ENCODE results near the gene NPAS2. TPM values are rescaled to one million over a fixed set of nuclear protein-coding genes. Genes with fewer than 3 reads are reported as not detected.

Gene NPAS2, protein sequence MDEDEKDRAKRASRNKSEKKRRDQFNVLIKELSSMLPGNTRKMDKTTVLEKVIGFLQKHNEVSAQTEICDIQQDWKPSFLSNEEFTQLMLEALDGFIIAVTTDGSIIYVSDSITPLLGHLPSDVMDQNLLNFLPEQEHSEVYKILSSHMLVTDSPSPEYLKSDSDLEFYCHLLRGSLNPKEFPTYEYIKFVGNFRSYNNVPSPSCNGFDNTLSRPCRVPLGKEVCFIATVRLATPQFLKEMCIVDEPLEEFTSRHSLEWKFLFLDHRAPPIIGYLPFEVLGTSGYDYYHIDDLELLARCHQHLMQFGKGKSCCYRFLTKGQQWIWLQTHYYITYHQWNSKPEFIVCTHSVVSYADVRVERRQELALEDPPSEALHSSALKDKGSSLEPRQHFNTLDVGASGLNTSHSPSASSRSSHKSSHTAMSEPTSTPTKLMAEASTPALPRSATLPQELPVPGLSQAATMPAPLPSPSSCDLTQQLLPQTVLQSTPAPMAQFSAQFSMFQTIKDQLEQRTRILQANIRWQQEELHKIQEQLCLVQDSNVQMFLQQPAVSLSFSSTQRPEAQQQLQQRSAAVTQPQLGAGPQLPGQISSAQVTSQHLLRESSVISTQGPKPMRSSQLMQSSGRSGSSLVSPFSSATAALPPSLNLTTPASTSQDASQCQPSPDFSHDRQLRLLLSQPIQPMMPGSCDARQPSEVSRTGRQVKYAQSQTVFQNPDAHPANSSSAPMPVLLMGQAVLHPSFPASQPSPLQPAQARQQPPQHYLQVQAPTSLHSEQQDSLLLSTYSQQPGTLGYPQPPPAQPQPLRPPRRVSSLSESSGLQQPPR
- 3.7 and 5.2 TPM in 2 replicates for total RNA-seq (2014; rRNA removed; shearing (Covaris generic))

DNA sequence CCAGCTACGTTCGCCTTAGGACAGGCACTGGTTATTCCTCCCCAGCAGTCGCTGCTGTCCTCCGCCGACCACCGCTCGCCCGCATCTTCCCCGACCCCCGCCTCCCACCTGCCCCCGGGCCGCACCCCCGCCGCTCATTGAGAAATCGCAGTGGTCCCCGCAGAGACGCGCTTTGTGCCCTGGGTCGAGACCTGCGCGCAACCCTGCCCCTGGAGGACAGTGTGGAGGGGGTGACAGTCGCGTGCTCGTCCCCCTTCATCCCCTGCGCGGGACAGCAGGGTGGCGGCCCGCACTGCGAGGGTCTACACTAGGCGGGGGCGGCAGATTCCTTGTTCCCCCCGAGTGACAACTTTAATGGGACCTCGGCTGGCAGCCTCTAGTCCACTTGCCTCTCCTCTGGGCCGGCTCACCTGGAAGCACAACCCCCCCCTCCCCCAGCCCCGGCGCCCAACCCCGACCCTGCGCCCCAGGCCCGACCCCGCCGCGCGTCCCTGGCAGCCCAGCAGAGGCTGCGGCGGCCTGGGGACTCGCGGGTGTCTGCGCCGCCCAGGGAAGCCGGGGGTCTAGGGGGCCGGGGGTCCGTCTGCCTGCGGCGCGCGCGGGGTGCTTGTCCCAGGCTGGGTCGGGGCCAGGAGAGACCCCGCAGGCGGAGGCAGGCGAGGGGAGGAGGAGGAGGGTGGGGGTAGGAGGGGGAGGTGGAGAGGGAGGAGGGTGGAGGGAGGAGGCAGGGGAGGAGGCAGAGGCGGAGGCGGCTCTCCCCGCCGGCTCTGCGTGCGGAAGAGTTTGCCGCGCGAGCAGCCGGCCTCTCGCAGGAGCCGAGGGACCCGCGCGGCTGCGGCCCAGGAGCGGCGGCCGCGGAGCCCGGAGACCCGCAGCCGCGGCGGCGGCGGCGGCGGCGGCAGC is at the start of gene NPAS2:
NPAS2 (plus strand) TSS at position 770 of the 903 bp plus-strand sequence. CDS start 84,616 bp downstream, outside the sequence.
- no peak for DNase-seq (ENCODE audit: low spot score)

DNA sequence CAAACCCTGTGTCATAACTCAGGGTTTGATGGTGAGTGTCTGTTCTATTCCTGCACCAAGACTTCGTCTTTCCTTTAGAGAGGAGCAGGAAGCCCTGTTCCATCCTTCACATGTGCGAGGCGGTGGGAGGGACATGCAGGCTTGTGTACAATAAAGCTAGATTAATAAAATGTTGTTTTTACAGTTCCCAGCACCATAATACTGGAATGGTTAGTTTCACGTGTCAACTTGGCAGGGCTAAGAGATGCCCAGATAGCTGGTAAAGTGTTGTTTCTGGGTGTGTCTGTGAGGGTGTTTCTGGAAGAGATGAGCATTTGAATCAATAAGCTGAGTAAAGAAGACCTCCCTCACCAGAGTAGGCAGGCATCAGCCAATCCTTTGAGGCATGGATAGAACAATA is 48.8 kb upstream of the NPAS2 start:
- DNase-seq (ENCODE audit: low spot score): no peak

DNA sequence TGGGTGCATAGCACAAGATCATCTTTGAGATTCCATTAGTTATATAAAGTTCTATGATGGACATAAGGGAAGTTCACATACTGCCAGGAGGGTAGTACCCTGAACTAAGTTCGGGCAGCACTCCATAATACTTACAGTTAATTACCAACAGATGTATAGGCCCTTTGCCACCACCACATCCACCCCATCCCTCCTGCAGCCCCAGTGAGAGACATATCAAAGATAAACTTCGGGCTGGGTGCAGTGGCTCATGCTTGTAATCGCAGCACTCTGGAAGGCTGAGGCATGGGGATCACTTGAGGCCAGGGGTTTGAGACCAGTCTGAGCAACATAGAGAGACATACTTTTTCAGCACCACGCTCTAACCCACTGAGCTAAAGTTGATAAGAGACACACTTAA is 46.4 kb upstream of the NPAS2 start:
- no peak for DNase-seq (ENCODE audit: low spot score)

DNA sequence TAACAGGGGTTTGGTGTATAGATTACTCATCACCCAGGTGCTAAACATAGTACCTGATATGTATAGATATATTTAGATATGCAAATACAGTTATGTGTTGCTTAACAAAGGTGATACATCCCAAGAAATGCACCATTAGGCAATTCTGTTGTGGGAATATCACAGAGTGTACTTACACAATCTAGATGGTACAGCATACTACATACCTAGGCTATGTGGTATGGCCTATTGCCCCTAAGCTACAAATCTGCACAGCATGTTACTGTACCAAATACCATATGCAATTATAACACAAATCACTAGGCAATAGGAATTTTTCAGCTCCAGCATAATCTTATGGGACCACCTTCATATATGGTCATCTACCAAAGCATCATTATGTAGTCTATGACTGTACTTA is 43.5 kb upstream of the NPAS2 start:
- no peak for DNase-seq (ENCODE audit: low spot score)

DNA sequence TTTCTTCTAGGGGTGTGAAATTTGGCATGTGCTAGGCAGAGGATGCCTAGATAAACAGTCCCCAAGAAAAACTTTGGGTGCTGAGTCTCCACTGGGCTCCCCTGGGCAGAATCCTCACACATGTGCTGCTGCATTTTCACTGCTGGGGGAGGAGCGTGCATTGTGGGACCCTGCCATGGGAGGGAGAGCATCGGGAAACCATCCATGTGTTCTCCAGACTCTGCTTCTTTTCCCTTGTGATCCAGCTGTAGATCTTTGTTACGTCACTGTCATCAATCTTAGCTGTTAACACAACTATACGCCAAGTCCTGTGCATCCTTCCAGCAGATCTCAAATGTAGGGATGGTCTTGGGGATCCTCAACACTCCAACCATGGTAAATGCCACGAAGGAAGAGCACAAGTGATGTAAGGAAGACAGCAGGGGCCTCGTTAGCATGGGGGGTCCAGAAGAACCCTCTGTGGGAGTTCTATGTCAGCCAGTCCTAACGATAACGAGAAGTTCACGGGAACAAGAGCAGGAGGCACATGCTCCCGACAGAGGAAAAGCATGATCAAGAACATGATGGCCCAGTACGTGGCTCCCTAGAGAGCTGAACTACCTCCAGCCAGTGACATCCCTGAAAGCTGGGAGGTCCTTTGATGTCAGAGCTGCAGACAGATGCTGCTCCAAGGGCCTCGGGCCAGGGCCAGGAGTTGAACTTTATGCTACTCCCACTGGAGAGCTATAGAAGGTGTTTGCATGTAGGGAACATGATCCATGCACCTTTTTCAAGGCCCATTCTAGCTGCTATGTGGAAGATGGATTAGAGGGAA is 41.1 kb upstream of the NPAS2 start:
- DNase-seq (ENCODE audit: low spot score): no peak

DNA sequence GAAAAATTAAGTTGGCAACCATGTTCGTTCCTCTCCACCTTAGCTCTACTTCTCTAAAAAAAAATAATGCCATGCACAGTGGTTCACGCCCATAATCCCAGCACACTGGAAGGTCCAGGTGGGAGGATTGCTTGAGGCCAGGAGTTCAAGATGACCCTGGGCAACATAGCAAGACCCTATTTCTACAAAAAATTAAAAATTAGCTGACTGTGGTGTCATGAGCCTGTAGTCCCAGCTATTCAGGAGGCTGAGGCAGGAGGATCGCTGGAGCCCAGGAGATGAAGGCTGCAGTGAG is 40.1 kb upstream of the NPAS2 start:
- no peak for DNase-seq (ENCODE audit: low spot score)

DNA sequence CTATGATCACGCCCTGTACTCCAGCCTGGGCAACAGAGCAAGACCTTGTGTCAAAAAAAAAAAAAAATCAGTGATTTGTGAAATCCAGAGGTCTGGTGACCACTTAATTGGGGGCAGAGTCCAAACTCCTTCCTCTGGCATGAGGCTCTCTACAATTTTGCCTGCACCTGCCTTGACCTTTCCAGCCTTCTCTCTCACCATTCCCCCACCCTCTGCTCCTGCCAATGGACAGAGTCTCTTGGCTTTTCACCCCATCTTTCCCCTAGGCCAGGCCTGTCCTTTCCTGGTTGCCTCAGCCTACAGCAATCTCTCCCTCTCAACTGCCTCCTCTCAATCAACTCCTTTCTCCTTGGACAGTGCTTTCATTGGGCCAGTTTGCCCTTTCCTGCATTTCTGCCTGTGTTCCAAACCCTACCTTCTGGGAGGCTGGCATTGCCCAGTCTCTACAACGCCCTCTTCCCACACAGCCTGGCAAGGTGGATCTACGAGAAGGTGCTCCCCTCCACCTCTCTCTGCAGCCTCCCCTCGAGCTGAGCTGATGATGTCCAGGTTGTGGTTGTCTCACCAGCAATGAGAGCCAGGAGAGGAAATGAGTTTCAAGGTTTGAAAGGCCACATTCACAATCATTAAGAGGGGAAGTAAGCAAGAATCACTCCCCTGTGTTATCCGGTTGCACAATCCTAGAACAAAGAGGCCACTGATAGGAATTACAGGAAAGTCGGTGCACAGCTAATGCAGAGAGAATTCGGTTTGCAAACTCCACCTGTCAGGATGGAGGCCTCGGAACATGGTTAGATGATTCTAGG is 39.5 kb upstream of the NPAS2 start:
- DNase-seq (ENCODE audit: low spot score): peak; percentile 82

DNA sequence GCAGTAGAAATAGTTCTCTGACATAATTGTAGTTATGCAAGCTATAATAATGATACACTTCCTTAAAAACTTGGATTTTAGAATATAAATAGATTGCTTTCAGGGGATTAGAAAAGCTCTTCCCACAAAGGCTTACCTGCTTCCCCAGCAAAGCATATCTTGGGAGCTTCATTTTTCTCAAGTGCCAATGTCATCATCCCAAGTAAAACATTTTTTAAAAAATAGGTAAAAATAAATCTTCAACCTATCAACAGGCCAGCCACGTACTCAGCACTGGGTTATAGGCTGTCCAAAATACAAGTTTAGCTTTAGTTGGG is 39.0 kb upstream of the NPAS2 start:
- DNase-seq (ENCODE audit: low spot score): no peak

DNA sequence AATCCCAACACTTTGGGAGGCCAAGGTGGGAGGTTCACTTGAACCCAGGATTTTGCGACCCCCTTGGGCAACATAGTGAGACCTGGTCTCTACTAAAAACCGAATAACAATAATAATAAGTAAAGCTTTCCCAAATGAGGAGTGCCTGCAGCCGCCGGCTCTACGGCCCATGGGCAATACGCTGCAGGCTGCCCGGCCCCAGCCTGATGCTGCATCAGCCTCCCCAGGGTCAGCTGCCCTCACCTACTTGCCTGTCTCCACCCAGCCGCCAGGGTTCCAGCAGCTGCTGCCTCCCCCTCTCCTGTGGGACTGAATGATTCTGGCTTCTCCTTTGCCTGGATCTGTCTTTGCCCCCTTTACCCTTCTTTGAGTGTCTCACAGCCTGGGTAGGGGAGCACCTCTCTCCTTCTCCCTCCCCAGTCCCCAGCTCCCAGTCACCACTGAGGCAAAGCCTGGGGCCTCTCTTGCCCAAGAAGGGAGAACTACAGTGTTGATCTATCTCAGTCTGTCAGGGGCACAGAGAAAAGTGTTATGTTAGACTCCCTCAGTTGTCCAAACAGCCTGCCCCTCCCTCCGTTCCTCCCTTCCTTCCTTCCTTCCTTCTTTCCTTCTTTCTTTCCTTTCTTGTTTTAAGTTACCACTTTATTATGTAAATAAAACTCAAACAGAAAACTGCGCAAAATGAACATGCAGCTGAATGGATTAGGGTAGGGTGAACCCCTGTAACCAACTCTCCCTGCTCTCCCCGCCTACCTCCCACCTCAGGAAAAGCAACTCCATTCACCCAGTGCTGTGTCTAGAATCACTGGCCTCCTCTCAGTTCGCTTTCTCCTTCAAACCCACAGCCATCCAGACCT is 38.2 kb upstream of the NPAS2 start:
- no peak for DNase-seq (ENCODE audit: low spot score)

DNA sequence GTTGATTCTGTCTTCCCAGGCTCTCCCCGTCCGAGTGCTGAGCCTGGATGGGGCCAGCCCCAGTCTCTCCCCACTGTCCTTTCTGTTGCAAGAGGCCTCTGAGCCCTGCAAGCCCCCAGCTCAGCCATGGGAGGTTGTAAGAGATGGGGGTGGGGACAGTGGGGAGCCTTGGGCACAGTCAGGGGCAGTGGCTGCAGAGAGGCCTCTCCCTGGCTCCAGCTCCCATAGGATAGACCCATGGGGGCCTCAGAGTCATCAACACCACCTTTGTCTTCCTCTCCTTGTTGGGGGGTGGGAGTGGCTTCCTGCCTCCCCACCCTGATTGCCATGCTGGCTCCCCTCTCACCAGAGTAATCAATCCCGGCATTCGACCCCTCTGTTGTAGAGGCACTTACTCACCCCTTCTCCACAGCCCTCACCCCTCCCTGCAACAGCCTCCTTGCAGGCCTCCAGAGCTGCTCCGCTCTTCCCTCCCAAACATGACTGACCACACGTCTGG is 37.5 kb upstream of the NPAS2 start:
- DNase-seq (ENCODE audit: low spot score): no peak

DNA sequence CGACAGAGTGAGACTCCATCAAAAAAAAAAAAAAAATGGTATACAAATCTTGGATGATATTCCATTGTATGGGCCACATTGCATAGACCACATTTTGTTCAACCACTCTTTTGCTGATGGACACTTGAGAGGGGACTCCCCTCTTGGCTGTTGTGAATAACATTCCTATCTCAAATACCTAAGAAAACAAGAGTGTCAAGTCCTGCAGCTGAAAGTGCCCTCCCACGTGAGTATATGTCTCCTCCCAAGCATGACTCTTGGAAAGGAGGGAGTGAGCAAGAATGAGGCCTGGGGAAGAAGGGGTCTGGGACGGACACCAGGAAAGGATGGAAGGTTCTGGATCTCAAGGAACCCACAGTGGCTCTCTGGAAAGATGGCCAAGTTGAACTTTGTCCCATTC is 36.0 kb upstream of the NPAS2 start:
- peak; percentile 32 for DNase-seq (ENCODE audit: low spot score)

DNA sequence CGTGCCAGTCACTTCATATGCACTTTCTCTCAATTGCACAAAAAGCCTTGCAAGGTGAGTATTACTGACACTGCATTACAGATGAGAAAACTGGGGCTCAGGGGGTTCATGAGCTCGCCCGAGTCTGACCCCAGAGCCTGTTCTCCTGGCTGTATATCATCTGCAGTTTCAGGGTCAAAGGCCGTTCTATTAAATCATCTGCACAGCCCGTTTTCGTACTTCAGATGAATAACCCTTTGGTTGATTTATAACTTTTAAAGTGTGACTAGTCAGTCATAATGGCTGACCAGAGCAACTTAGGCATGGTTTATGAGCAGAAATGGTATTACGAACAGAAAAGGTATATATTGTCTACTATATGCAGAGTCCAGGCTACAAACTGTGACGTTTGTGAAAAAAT is 35.3 kb upstream of the NPAS2 start:
- DNase-seq (ENCODE audit: low spot score): no peak

DNA sequence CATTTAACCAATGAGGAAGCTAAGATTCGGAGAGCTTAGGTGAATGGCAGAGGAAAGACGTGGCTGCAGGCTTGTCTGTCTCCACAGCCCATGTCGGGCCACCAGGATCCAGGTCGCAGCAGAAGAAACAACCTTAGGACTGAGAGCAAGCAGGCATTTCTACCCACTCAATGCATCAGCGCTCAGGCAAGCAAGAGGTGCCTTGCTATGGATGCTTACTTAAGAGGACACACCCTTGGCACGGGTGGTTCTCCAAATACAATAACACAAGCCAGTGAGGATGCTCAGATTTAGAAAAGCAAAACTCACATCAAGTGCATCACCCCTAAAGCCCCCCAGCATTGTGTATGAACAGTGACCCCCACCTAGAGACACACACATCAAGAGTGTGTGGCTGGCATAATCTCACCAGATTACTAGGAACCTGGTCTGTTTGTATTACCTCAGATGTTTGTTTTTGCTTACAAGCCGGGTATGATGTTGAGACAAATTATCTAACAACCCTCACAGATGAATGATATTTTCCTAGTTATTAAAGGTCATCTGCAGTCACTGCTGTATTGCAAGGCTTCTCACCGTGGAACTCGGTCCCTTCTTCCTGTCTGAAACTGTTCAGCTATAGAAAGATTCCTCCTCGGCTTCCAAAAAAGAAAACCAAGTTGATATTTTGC is 34.2 kb upstream of the NPAS2 start:
- DNase-seq (ENCODE audit: low spot score): peak; percentile 11

DNA sequence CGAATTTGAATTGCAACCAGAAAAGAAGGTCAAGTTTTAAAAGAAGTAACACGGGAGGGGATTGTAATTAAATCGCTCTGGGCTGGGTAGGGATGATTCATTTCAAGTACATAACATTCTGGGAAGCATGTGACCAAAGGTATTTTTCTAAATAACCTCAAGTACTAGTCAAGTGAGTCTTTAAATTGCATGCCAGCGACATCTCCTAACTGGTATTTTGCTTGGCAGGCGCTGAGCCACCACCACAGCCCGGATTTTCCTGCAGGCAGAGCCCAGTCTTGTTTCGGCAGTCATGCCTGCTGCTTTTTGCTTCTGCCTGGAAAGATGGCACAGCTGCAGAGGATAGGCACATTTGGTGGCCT is 33.7 kb upstream of the NPAS2 start:
- peak; percentile 95 for DNase-seq (ENCODE audit: low spot score)

DNA sequence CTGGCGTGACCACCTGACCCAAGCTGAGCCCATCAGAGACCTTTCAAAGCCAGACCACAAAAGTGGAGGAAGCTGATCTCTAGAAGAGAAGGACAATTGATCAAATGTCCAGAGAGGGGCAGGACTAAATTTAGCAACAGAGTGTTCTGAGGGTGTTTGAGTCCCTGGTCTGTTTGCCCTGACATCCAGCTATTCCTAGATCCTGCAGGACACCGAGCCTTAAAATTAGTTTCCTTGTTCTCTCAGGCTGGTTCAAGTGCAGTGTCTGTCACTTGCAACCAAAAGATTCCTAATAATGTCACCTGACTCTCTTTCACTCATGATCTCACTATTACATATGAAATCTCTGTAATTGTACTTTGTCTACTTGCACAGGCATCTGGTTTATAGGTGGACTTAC is 33.0 kb upstream of the NPAS2 start:
- DNase-seq (ENCODE audit: low spot score): no peak

DNA sequence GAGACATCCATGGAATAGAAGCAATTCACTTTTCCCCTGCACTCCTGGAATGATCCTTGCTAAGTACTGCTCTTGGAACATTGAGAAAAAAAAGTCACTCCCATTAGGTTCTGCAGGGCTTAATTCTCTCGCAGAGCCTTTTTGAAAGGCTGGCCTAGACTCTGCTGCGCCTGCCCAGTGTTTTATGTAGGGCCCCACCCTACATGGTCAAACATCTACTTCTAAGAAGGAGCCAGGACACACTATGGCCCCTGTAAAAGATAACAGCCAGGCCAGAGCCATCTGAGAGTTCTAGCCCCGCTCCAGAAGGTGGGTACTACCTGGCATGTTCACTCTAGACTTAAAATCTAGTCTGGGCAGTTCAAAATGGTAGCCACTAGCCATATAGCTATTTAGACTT is 30.6 kb upstream of the NPAS2 start:
- no peak for DNase-seq (ENCODE audit: low spot score)

DNA sequence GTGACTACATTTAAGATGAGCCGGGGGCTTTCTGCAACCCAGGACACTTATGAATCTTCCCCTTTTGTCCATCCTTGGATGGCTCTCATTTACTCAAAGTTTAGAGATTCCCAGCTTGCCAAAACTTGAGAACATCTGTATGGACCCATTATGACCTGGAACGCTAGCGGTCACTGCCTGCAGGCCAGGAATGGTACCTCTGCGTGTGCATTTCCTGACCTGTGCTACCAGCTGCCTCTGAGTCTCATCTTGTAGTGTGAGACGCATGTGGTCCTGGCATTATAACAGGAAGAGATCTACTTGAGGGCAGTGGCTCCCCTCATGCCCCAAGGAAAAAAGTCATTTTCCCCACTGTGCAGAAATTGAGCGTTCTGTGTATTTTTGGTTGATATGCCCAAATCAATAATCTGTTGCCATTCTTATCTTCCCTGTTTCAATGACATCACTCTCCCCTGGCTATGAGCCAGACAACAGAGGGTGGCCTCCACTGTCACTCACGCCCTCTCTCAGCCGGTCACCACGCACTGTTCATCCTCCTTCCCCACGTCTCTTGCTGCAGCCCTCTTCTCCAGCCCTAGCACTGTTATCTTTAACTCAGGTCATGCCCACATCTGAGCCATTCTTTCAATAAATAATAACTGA is 28.5 kb upstream of the NPAS2 start:
- no peak for DNase-seq (ENCODE audit: low spot score)

DNA sequence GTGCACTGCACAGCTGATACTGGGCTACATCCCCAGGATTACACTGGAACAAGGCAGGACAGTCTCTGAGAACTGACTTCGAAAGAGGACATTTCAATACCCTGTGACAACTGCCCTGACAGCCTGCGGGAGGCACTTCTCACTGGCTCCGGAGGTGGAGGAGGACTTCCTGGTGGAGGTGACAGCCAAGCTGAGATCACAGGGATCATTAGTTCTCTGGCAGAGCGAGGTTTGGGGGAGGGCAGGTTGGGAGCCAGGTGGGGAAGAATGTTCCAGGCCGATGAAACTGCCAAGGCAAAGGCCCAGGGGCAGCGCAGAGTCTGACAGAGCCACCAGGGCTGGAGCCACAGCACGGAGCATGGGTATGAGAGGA is 28.0 kb upstream of the NPAS2 start:
- DNase-seq (ENCODE audit: low spot score): no peak

DNA sequence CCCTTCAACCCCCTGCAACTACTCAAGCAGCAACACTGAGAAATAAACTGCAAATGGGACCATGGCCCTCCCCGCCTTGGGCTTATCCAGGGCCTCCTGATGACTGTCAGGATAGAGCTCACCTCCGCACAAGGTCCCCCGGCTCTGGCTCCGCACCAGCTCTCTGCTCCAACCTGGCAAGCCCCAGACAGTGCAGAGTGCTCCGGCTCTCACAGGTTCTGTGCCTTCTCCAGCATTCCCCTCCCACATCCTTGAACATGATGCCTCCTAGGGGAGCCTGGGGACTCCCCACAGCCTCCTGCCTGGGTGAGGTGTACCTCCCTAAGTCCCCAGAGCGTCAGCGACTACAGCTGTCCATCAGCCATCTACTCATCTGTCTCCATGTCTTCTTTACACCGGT is 26.7 kb upstream of the NPAS2 start:
- no peak for DNase-seq (ENCODE audit: low spot score)

Data from A172 (cell line).